Prostate gland (tissue), 2 donors: ENCODE results near the gene TGFA. TPM values are rescaled to one million over a fixed set of nuclear protein-coding genes. Genes with fewer than 3 reads are reported as not detected.

Source experiments
- DNase-seq: peaks from one replicate; pipeline ENCODE4 v3.0.0-alpha.2; 2019; ENCODE audit warnings: low spot score
- H3K27ac ChIP-seq, 2 donors: fragments of 200-600 bp; sonication (generic); 2 replicates each; pipeline ENCODE4 v1.5.1; 2017 to 2019
- H3K27me3 ChIP-seq: fragments of 200-600 bp; sonication (generic); replicated peaks from 2 replicates; pipeline ENCODE4 v1.5.1; 2019; ENCODE audit not compliant: insufficient read depth
- H3K36me3 ChIP-seq, 2 donors: fragments of 200-600 bp; sonication (generic); 1 replicate in 1 of 2; 2 replicates in 1 of 2; pipeline versions ENCODE4 v1.5.1 to v1.8.1; 2017 to 2019
- H3K4me1 ChIP-seq: fragments of 200-600 bp; sonication (generic); replicated peaks from 2 replicates; pipeline ENCODE4 v1.5.1; 2019
- H3K4me3 ChIP-seq, 2 donors: fragments of 200-600 bp; sonication (generic); 2 replicates each; pipeline ENCODE4 v1.5.1; 2017 to 2019
- H3K9me3 ChIP-seq: fragments of 200-600 bp; sonication (generic); 2 replicates; pipeline ENCODE4 v1.5.1; 2017
- POLR2A ChIP-seq: fragments of 450-650 bp; IDR thresholded peaks from one replicate; pipeline ENCODE4 v1.6.1; 2016; ENCODE audit warnings: antibody characterized with exemption, mild to moderate bottlenecking
- POLR2AphosphoS5 ChIP-seq: sonication (generic); formaldehyde crosslinking; IDR thresholded peaks from one replicate; pipeline ENCODE4 v1.6.1; 2017; ENCODE audit warnings: antibody characterized with exemption
- WGBS: methylation state at CpG from one replicate; pipeline ENCODE4 v1.1.5; 2018; 5-methylcytosine and 5-hydroxymethylcytosine counted together
- intact Hi-C: fragments of 100-400 bp; cut with DNase I; formaldehyde crosslinking; loops from one replicate; pipeline ENCODE4 v1.14.2; 2022
- total RNA-seq, 2 donors: library from RNA; depleted of rRNA; stranded (reverse); fragments of >200 nt; gene quantifications; one replicate each; pipeline ENCODE4 v1.1.0, GENCODE V29; 2016
- TF ChIP-seq, protein P1 (sequence below), 4 experiments: fragments of 200-600 bp in 2 of 4; fragments of 450-650 bp in 2 of 4; sonication (generic) in 2 of 4; IDR thresholded peaks; 1 replicate in 3 of 4; 2 replicates in 1 of 4; pipeline ENCODE4 v1.5.1; 2016 to 2019; ENCODE audit warnings: antibody characterized with exemption in 4 of 4, mild to moderate bottlenecking in 2 of 4, moderate library complexity in 2 of 4

The TGFA gene
- total RNA-seq, 2 donors from 2014 or later, result 3.7 to 9.2 TPM

DNA sequence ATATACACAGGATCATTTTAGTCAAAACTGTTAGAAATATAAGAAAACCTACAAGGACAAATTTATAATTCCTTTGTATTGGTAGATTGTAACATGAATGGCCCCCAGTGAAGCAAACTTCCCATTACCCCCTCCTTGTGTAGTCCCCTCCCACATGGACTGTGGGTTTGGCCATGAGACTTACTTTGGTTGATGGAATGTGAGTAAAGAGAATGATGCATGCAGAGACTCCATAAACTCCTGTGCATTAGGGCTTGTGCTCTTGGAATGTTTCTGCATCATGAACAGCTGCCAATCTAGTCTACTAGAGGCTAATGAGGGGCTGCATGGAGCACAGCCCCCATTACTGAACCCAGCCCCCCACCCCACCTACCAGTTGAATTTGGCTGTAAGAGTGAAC lies 8.3 kb upstream of the TGFA start:
- Histone ChIP-seq H3K4me3 (no peak overlapping the region), H3K4me1 (no peaks in the 10 kb centered on the region), H3K27ac (no peak overlapping the region), H3K27me3 (no peaks in the 10 kb centered on the region), H3K9me3 (no peaks in the 10 kb centered on the region), H3K36me3 (no peaks in the 10 kb centered on the region)
- no peak for DNase-seq
- TF ChIP-seq, protein P1, sequence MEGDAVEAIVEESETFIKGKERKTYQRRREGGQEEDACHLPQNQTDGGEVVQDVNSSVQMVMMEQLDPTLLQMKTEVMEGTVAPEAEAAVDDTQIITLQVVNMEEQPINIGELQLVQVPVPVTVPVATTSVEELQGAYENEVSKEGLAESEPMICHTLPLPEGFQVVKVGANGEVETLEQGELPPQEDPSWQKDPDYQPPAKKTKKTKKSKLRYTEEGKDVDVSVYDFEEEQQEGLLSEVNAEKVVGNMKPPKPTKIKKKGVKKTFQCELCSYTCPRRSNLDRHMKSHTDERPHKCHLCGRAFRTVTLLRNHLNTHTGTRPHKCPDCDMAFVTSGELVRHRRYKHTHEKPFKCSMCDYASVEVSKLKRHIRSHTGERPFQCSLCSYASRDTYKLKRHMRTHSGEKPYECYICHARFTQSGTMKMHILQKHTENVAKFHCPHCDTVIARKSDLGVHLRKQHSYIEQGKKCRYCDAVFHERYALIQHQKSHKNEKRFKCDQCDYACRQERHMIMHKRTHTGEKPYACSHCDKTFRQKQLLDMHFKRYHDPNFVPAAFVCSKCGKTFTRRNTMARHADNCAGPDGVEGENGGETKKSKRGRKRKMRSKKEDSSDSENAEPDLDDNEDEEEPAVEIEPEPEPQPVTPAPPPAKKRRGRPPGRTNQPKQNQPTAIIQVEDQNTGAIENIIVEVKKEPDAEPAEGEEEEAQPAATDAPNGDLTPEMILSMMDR (IDR thresholded peaks at IDR 0.05), result no peak
- no peak for TF ChIP-seq POLR2AphosphoS5
- no peak for TF ChIP-seq POLR2A
- intact Hi-C loops, result no loop called here

DNA sequence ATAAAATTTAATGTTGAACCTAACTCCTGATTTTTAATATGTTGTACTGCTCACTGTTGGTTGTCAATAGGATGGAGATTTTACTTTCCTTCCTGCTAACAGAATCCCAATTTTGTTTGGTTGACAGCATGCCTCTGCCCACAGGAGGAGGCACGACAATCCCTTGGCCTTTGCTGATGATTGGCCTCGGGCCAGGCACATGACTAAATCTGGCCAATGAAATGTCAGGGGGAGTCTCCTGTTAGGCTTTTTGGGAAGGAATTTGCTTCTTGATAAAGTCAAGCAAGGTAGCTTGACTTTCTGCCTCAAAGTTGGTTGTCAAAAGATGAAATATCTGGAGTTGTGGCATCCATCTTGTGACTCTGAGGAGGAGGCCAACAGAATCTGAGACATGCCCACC lies 6.8 kb upstream of the TGFA start:
- no peak for TF ChIP-seq POLR2A
- TF ChIP-seq, protein P1 (IDR thresholded peaks at IDR 0.05), result no peak
- TF ChIP-seq POLR2AphosphoS5, result no peak
- no peak overlapping the region for H3K27ac ChIP-seq
- H3K4me1 ChIP-seq, result no peaks in the 10 kb centered on the region
- 89% methylated on average over 2 of the region's 2 CpGs for WGBS
- DNase-seq, result no peak
- H3K27me3 ChIP-seq, result no peaks in the 10 kb centered on the region
- H3K36me3 ChIP-seq, result no peaks in the 10 kb centered on the region
- intact Hi-C loops, result no loop called here
- H3K9me3 ChIP-seq, result no peaks in the 10 kb centered on the region
- no peak overlapping the region for H3K4me3 ChIP-seq

DNA sequence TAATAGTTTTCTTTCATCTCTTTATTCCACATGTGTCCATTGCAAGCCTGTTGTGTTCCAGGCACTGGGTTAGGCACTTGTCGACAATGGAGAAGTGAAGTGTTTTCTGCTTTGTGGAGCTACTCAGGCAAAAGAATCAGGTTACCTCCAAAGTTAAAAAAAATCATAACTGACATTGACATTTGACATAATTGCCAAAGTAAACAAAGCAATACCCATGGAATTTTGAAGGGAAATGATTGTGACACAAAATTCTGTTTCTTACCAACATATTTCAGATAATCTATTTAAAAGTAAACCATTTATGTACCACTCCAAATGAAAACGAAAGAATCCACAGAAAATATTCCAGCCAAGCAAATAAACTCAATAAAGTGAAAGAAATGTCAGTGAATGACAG lies 6.4 kb upstream of the TGFA start:
- no peaks in the 10 kb centered on the region for H3K27me3 ChIP-seq
- no peak overlapping the region for H3K4me3 ChIP-seq
- TF ChIP-seq POLR2AphosphoS5 (no peak), POLR2A (no peak)
- TF ChIP-seq, protein P1 (IDR thresholded peaks at IDR 0.05), result no peak
- DNase-seq, result no peak
- WGBS, result 83% methylated on average over 2 of the region's 2 CpGs
- H3K9me3 ChIP-seq, result no peaks in the 10 kb centered on the region
- intact Hi-C loops, result no loop called here
- no peaks in the 10 kb centered on the region for H3K4me1 ChIP-seq
- no peak overlapping the region for H3K27ac ChIP-seq
- no peaks in the 10 kb centered on the region for H3K36me3 ChIP-seq

DNA sequence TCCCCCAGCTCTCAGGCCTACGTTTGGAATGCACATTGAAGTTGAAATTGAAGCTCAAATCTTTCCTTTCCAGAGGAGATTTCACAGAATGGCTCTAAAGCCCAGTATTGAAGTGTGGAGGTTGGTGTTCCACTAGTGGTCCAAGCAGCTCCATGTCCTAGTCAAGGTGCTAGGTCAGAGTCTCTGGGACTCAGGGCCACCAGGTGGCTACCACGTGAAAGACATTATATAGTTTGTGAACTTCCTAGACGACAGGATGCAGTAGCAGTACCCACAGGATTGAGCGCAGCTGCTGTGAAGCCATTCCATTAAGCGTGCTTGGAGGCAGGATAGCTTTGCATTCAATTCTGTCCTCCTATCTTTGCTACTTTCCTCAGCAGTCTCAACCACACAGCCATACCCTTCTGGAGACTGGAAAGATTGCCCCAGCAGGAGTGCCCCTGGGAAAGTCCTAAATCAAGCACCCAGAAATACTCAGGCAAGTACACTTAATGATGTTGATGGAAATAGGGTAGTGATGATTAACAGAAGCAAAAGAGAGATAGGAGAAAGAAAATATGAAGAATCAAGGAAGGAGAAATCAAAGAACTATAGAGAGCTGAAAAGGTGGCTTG lies 4.7 kb upstream of the TGFA start:
- TF ChIP-seq, protein P1 (IDR thresholded peaks at IDR 0.05), result no peak
- no peak for TF ChIP-seq POLR2AphosphoS5
- TF ChIP-seq POLR2A, result no peak
- no peak overlapping the region for H3K4me3 ChIP-seq
- intact Hi-C loops, result no loop called here
- no peaks in the 10 kb centered on the region for H3K27me3 ChIP-seq
- no peaks in the 10 kb centered on the region for H3K9me3 ChIP-seq
- no peaks in the 10 kb centered on the region for H3K36me3 ChIP-seq
- no peak overlapping the region for H3K27ac ChIP-seq
- peaks cover 4% of the 10 kb centered on the region for H3K4me1 ChIP-seq
- 57% methylated on average over 5 of the region's 5 CpGs for WGBS
- DNase-seq, result no peak

DNA sequence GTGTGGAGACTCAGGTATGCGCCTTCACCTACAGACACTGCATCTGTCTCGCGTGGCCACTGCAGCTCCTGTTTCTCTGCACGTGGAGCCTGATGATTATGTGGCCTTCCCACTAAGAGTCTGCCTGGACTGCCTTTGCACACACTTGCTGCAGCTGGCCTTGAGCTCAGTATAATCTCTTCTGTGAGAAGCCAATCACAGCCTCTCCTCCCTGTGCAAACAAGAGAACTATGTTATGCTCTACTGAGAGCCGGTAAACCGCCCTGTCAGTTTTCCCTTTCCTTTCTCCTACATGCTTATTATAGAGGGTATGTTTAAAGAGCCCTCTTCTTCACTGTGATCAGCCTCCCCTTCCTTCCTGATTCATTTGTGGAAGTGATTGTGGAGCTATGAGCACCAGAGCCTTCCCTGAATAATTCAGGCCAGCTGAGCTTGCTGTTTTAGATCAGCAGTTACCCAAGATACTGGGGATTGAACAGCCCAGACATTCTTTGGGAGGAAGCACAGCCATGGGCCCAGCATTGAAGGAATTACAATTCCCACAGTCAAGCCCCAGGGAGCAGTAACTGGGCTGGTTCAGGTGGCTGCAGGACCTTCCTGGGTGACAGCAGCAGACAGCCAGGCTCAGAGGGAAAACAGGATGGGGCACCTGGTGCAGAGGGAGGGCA lies 3.7 kb upstream of the TGFA start:
- 38% methylated on average over 6 of the region's 6 CpGs for WGBS

More for the DNA sequence above, 3.7 kb upstream of the TGFA start:
- no peaks in the 10 kb centered on the region for H3K9me3 ChIP-seq
- no peaks in the 10 kb centered on the region for H3K36me3 ChIP-seq
- H3K4me1 ChIP-seq, result peaks cover 4% of the 10 kb centered on the region
- H3K27ac ChIP-seq, result no peak overlapping the region
- H3K27me3 ChIP-seq, result no peaks in the 10 kb centered on the region
- H3K4me3 ChIP-seq, result no peak overlapping the region
- DNase-seq, result peak; percentile 30
- TF ChIP-seq POLR2AphosphoS5 (no peak), POLR2A (peak; percentile 9)
- TF ChIP-seq, protein P1 (IDR thresholded peaks at IDR 0.05), result no peak
- intact Hi-C loops, result no loop called here
